ENCODE measurements around the gene ATF7IP.

The ATF7IP gene

GRCh38 chr12:14426792-14427191 is 61.3 kb downstream of the ATF7IP start:
- Histone ChIP-seq H3K4me3 (ENCODE audit: low read depth, low read length) (no peak overlapping the region), H3K27ac (ENCODE audit: extremely low read depth, low read depth, low read length) (no peak overlapping the region), H3K9me3 (ENCODE audit: control insufficient read depth, insufficient read depth, low read depth, low read length) (no peaks in the 10 kb centered on the region), H3K36me3 (ENCODE audit: control insufficient read depth in 2 of 2, insufficient read depth in 1 of 2, low read length in 2 of 2) (peaks cover 11 to 28% of the 10 kb centered on the region in 2 experiments), H3K4me1 (ENCODE audit: control insufficient read depth, insufficient read depth, low read length) (no peaks in the 10 kb centered on the region)
- POLR2A ChIA-PET = no interaction called here
- CTCF ChIA-PET = no interaction called here
- TF ChIP-seq ZBTB7A (tag by site-specific recombination; IDR thresholded peaks at IDR 0.05; ENCODE audit: low read depth) = no peak
- no peak for TF ChIP-seq ZNF221 (tag by site-specific recombination; IDR thresholded peaks at IDR 0.05; ENCODE audit: borderline replicate concordance)
- no peak for TF ChIP-seq MEIS1 (CRISPR knock-in tag; IDR thresholded peaks at IDR 0.05; ENCODE audit: borderline replicate concordance)
- no peak for TF ChIP-seq ZNF623 (tag by site-specific recombination; IDR thresholded peaks at IDR 0.05)
- no peak for TF ChIP-seq ZNF704 (tag by site-specific recombination; IDR thresholded peaks at IDR 0.05)
- TF ChIP-seq YY1 (tag by site-specific recombination; IDR thresholded peaks at IDR 0.05) = no peak
- no peak for TF ChIP-seq ZNF23 (tag by site-specific recombination; IDR thresholded peaks at IDR 0.05; ENCODE audit: borderline replicate concordance)
- TF ChIP-seq FEZF1 (tag by site-specific recombination; IDR thresholded peaks at IDR 0.05) = no peak
- TF ChIP-seq ZBTB21 (tag by site-specific recombination; IDR thresholded peaks at IDR 0.05) = no peak
- TF ChIP-seq ZNF544 (tag by site-specific recombination; IDR thresholded peaks at IDR 0.05) = no peak

GRCh38 chr12:14427929-14428328 is 62.4 kb downstream of the ATF7IP start:
- Histone ChIP-seq H3K36me3 (ENCODE audit: control insufficient read depth in 2 of 2, insufficient read depth in 1 of 2, low read length in 2 of 2) (peaks cover 11 to 28% of the 10 kb centered on the region in 2 experiments), H3K4me1 (ENCODE audit: control insufficient read depth, insufficient read depth, low read length) (no peaks in the 10 kb centered on the region), H3K9me3 (ENCODE audit: control insufficient read depth, insufficient read depth, low read depth, low read length) (no peaks in the 10 kb centered on the region), H3K27ac (ENCODE audit: extremely low read depth, low read depth, low read length) (no peak overlapping the region), H3K4me3 (ENCODE audit: low read depth, low read length) (no peak overlapping the region)
- POLR2A ChIA-PET = no interaction called here
- CTCF ChIA-PET = interaction anchor here (0.6 kb wide), 1 partner anchor 190 kb away, joined by 3 read pairs; no protein-coding TSS in a partner anchor
- TF ChIP-seq PRDM6 (tag by site-specific recombination; IDR thresholded peaks at IDR 0.05) (peak; percentile 50; the same call in 1 of the 2 replicates), ZIC2 (tag by site-specific recombination; IDR thresholded peaks at IDR 0.05) (no peak)

- ChIA-PET POLR2A (no interaction called here), CTCF (no interaction called here)
- peaks cover 8 to 25% of the 10 kb centered on the region in 2 experiments for H3K36me3 ChIP-seq (ENCODE audit: control insufficient read depth in 2 of 2, insufficient read depth in 1 of 2, low read length in 2 of 2)
- TF ChIP-seq SETDB1 (IDR thresholded peaks at IDR 0.05; ENCODE audit: insufficient read length, low read length) (peak; percentile 71), TSHZ1 (tag by site-specific recombination; IDR thresholded peaks at IDR 0.05; ENCODE audit: borderline replicate concordance) (no peak)
- no peak overlapping the region for H3K27ac ChIP-seq (ENCODE audit: extremely low read depth, low read depth, low read length)
- H3K4me3 ChIP-seq (ENCODE audit: low read depth, low read length) = no peak overlapping the region
- H3K4me1 ChIP-seq (ENCODE audit: control insufficient read depth, insufficient read depth, low read length) = no peaks in the 10 kb centered on the region
- H3K9me3 ChIP-seq (ENCODE audit: control insufficient read depth, insufficient read depth, low read depth, low read length) = no peaks in the 10 kb centered on the region
Observed at GRCh38 chr12:14430394-14430986, 65.0 kb downstream of the ATF7IP start.
